ENCODE data around the gene IGFL1.

Gene IGFL1

GRCh38 chr19:46201454-46202310 lies 27.9 kb upstream of the IGFL1 start:
- no peaks in the 10 kb centered on the region for H3K27me3 ChIP-seq (ENCODE audit: low read length)
- H3K4me3 ChIP-seq (ENCODE audit: insufficient read depth, low read length, poor library complexity, severe bottlenecking) = no peak overlapping the region
- H3K36me3 ChIP-seq (ENCODE audit: low read length) = no peaks in the 10 kb centered on the region
- H2AFZ ChIP-seq (ENCODE audit: low read depth, low read length, severe bottlenecking) = no peak overlapping the region
- H3K4me2 ChIP-seq (ENCODE audit: low read depth, low read length, poor library complexity, severe bottlenecking) = no peak overlapping the region
- TF ChIP-seq CTCF (IDR thresholded peaks at IDR 0.05; ENCODE audit: insufficient read depth, low read length, poor library complexity, severe bottlenecking) (no peak), EZH2phosphoT487 (conservative IDR thresholded peaks at IDR 0.05; ENCODE audit: low read length) (no peak)
- H3K9me3 ChIP-seq (ENCODE audit: insufficient read depth, low read length) = no peaks in the 10 kb centered on the region
- no peaks in the 10 kb centered on the region for H3F3A ChIP-seq (ENCODE audit: insufficient read depth)
- H3K9me2 ChIP-seq (replicated peaks; ENCODE audit: insufficient read depth, low read length) = no peaks in the 10 kb centered on the region
- no peak overlapping the region for H3K9ac ChIP-seq (ENCODE audit: low read length)
- no peaks in the 10 kb centered on the region for H3K79me2 ChIP-seq (ENCODE audit: insufficient read depth, low read length)
- no peaks in the 10 kb centered on the region for H4K20me1 ChIP-seq (ENCODE audit: low read depth, low read length)
- H3K27ac ChIP-seq (ENCODE audit: low read depth, low read length) = no peak overlapping the region

DNA sequence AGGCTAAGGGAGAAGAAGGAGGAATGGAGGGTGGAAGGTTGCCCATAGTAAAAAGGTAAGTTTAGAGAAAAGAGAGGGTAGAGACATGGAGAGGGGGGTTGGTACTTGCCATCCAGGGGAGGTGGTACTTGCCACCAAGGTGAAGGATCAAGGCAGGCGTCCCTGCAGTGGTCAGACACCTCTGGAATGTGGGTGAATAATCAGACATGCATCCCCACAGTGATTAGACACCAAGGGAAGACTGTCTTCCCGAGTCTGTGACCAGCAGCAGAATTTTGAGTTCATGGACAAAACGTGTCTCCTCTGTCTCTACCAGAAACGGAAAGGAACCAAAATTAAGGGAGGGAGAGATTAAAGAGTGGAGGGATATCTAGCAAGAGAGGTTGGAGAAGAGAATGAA lies 27.1 kb upstream of the IGFL1 start:
- Histone ChIP-seq H4K20me1 (ENCODE audit: low read depth, low read length) (no peaks in the 10 kb centered on the region), H3K27me3 (ENCODE audit: low read length) (no peaks in the 10 kb centered on the region), H3K9me2 (replicated peaks; ENCODE audit: insufficient read depth, low read length) (no peaks in the 10 kb centered on the region), H3K4me2 (ENCODE audit: low read depth, low read length, poor library complexity, severe bottlenecking) (no peak overlapping the region), H3K4me3 (ENCODE audit: insufficient read depth, low read length, poor library complexity, severe bottlenecking) (no peak overlapping the region), H3K9ac (ENCODE audit: low read length) (no peak overlapping the region), H3K79me2 (ENCODE audit: insufficient read depth, low read length) (no peaks in the 10 kb centered on the region), H3K27ac (ENCODE audit: low read depth, low read length) (no peak overlapping the region), H3K36me3 (ENCODE audit: low read length) (no peaks in the 10 kb centered on the region), H2AFZ (ENCODE audit: low read depth, low read length, severe bottlenecking) (no peak overlapping the region), H3F3A (ENCODE audit: insufficient read depth) (no peaks in the 10 kb centered on the region), H3K9me3 (ENCODE audit: insufficient read depth, low read length) (no peaks in the 10 kb centered on the region)
- no peak for TF ChIP-seq EZH2phosphoT487 (conservative IDR thresholded peaks at IDR 0.05; ENCODE audit: low read length)
- TF ChIP-seq CTCF (IDR thresholded peaks at IDR 0.05; ENCODE audit: insufficient read depth, low read length, poor library complexity, severe bottlenecking) = no peak

DNA sequence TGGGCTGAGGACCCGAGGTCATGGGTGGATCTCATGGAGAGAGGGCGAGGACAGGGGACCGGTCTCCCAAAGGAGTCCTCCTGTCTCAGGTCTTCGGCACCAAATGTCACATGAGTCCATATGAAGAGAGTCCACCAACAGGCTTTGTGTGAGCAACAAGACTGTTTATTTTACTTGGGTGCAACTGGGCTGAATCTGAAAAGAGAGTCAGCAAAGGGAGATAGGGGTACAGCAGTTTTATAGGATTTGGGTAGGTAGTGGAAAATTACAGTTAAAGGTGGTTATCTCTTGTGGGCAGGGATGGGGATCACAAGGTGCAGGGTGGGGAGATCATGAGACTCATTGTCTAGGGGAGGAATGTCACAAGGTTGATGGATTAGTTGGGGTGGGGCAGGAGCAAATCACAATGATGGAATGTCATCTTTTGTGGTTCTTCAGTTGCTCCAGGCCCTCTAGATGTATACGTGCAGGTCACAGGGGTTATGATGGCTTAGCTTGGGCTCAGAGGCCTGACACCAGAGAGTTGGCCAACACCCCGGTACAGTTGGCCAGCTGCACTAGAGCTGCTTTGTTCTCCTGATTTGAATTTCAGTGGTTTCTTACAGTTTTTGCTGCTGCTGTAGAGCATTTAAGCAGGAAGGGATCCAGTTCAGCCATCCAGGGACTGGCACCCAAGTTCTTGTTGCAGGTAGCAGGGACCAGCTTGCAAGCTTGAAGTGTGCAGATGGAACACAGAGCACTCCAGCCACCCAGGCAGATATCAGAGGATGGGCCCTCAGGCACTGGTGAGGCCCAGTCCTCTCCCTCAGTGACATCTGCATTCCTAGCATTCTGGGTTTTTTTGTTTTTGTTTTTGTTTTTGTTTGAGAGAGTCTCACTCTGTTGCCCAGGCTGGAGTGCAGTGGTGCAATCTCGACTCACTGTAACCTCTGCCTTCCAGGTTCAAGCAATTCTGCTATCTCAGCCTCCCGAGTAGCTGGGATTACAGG lies 26.4 kb upstream of the IGFL1 start:
- Histone ChIP-seq H3K27ac (ENCODE audit: low read depth, low read length) (no peak overlapping the region), H3K9ac (ENCODE audit: low read length) (no peak overlapping the region), H4K20me1 (ENCODE audit: low read depth, low read length) (no peaks in the 10 kb centered on the region), H3K4me3 (ENCODE audit: insufficient read depth, low read length, poor library complexity, severe bottlenecking) (no peak overlapping the region), H3K27me3 (ENCODE audit: low read length) (no peaks in the 10 kb centered on the region), H3K36me3 (ENCODE audit: low read length) (no peaks in the 10 kb centered on the region), H3K4me2 (ENCODE audit: low read depth, low read length, poor library complexity, severe bottlenecking) (no peak overlapping the region), H3K9me3 (ENCODE audit: insufficient read depth, low read length) (no peaks in the 10 kb centered on the region), H3F3A (ENCODE audit: insufficient read depth) (no peaks in the 10 kb centered on the region), H3K79me2 (ENCODE audit: insufficient read depth, low read length) (no peaks in the 10 kb centered on the region), H3K9me2 (replicated peaks; ENCODE audit: insufficient read depth, low read length) (no peaks in the 10 kb centered on the region), H2AFZ (ENCODE audit: low read depth, low read length, severe bottlenecking) (no peak overlapping the region)
- TF ChIP-seq CTCF (IDR thresholded peaks at IDR 0.05; ENCODE audit: insufficient read depth, low read length, poor library complexity, severe bottlenecking) (no peak), EZH2phosphoT487 (conservative IDR thresholded peaks at IDR 0.05; ENCODE audit: low read length) (no peak)

Measured in SU-DHL-6 (cell line).